Measurements from ENCODE around the gene NCBP2L. TPM values are rescaled to one million over a fixed set of nuclear protein-coding genes. Genes with fewer than 3 reads are reported as not detected.

NCBP2L gene
- total RNA-seq, 2 donors from 2014 or later = not detected

DNA sequence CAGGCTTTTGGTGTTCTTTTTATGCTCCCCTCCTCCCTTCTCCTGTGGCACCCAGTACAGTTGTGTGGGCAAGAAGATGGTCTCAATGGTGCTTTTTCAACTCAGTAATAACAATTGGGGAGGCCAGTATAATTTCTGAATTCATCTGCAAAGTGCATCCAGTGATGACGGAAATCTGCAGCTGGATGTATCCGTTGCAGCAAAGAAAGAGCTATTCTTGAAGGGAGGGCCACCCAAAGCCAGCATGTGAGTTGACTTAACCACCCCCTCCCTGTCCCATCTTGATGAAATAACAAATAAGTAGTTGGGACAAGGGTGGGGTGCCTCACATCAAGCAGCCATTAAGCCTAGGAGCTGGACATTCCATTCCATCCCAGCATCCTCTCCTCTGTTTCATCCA lies 32.7 kb upstream of the NCBP2L start:
- Histone ChIP-seq H3K27me3 (no peaks in the 10 kb centered on the region), H3K4me1 (peaks cover 4% of the 10 kb centered on the region), H3K9ac (ENCODE audit: low read depth in 2 of 2, low read length in 2 of 2) (no peak overlapping the region), H3K36me3 (no peaks in the 10 kb centered on the region), H3K4me3 (no peak overlapping the region), H3K9me3 (no peaks in the 10 kb centered on the region), H3K27ac (no peak overlapping the region)
- DNase-seq = no peak
- intact Hi-C loops (cut with DNase I) = no loop called here
- TF ChIP-seq, protein P1, sequence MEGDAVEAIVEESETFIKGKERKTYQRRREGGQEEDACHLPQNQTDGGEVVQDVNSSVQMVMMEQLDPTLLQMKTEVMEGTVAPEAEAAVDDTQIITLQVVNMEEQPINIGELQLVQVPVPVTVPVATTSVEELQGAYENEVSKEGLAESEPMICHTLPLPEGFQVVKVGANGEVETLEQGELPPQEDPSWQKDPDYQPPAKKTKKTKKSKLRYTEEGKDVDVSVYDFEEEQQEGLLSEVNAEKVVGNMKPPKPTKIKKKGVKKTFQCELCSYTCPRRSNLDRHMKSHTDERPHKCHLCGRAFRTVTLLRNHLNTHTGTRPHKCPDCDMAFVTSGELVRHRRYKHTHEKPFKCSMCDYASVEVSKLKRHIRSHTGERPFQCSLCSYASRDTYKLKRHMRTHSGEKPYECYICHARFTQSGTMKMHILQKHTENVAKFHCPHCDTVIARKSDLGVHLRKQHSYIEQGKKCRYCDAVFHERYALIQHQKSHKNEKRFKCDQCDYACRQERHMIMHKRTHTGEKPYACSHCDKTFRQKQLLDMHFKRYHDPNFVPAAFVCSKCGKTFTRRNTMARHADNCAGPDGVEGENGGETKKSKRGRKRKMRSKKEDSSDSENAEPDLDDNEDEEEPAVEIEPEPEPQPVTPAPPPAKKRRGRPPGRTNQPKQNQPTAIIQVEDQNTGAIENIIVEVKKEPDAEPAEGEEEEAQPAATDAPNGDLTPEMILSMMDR (IDR thresholded peaks at IDR 0.05) = no peak

DNA sequence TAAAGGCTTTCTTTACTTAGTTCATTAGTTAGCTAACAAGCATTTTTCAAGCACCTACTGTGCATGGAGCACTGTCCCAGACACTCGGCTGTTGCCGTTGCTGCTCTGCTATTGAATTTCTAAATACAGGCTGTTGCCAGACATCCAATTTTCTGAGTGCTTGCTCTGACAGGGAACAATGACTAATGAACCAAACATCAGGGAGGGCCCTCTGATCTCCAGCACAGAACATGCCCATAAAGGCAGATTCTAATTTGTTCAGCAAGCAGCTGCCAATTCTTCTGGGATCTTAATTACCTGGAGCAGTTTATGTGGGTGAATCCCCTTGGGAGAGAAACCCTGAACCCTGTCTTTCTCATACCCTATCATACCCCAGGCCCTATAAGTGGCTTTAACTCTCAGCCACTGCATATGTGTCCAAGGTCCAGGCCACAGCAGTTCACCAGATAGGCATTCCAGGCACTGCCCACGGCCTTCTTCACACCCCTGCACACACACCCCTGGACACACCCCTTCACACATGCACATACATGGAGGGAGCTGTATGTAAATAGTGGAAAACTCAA lies 29.9 kb upstream of the NCBP2L start:
- no peak overlapping the region for H3K4me3 ChIP-seq
- no peaks in the 10 kb centered on the region for H3K27me3 ChIP-seq
- no peak overlapping the region for H3K27ac ChIP-seq
- H3K9ac ChIP-seq (ENCODE audit: low read depth in 2 of 2, low read length in 2 of 2) = no peak overlapping the region
- no peak for DNase-seq
- no peaks in the 10 kb centered on the region for H3K4me1 ChIP-seq
- no peaks in the 10 kb centered on the region for H3K9me3 ChIP-seq
- intact Hi-C loops (cut with DNase I) = no loop called here
- H3K36me3 ChIP-seq = no peaks in the 10 kb centered on the region
- TF ChIP-seq, protein P1 (IDR thresholded peaks at IDR 0.05) = no peak

DNA sequence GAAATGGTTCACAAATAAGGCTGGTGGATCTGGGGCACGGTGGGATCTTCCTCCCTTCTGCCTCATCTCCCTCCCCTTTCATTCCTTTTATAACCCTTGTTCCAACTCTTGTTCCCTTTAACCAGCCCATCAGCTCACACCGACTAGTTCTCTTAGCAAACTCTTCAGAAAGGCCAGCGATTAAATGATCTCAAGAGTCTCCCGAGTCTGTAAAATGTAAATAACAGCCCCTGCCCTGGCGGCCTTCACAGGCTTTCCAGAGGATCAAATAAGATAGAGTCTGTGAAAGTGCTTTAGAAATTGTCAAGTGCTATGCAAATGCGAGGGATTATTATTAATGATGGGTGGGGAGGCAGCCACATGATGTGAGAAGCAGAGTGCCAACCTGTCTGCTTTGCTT lies 29.0 kb upstream of the NCBP2L start:
- Histone ChIP-seq H3K9ac (ENCODE audit: low read depth in 2 of 2, low read length in 2 of 2) (no peak overlapping the region), H3K4me1 (no peaks in the 10 kb centered on the region), H3K9me3 (no peaks in the 10 kb centered on the region), H3K27me3 (no peaks in the 10 kb centered on the region), H3K4me3 (no peak overlapping the region), H3K27ac (no peak overlapping the region), H3K36me3 (no peaks in the 10 kb centered on the region)
- TF ChIP-seq, protein P1 (IDR thresholded peaks at IDR 0.05) = no peak
- DNase-seq = no peak
- intact Hi-C loops (cut with DNase I) = no loop called here

DNA sequence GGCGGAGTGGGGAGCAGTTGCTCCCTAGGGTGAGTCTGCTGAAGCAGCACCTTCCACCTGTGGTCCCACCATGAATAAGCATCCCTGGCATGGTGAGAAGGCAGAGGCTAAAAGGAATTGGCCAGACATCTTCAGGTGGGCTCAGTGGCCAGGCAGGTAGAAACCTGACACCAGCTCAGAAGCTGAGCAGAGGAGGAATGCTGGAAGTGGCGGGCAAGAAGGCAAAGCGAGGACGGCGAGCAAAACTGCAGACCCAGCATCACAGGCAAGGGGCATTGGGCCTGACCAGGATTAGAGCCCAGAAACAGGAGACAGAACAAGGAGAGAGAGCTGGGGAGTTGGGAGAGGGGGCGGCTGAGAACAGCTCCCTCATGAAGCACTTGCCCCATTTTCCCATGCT lies 27.3 kb upstream of the NCBP2L start:
- no peak overlapping the region for H3K4me3 ChIP-seq
- H3K9me3 ChIP-seq = no peaks in the 10 kb centered on the region
- H3K27ac ChIP-seq = no peak overlapping the region
- DNase-seq = no peak
- H3K9ac ChIP-seq (ENCODE audit: low read depth in 2 of 2, low read length in 2 of 2) = no peak overlapping the region
- no peaks in the 10 kb centered on the region for H3K27me3 ChIP-seq
- intact Hi-C loops (cut with DNase I) = no loop called here
- no peaks in the 10 kb centered on the region for H3K4me1 ChIP-seq
- H3K36me3 ChIP-seq = no peaks in the 10 kb centered on the region
- TF ChIP-seq, protein P1 (IDR thresholded peaks at IDR 0.05) = no peak

DNA sequence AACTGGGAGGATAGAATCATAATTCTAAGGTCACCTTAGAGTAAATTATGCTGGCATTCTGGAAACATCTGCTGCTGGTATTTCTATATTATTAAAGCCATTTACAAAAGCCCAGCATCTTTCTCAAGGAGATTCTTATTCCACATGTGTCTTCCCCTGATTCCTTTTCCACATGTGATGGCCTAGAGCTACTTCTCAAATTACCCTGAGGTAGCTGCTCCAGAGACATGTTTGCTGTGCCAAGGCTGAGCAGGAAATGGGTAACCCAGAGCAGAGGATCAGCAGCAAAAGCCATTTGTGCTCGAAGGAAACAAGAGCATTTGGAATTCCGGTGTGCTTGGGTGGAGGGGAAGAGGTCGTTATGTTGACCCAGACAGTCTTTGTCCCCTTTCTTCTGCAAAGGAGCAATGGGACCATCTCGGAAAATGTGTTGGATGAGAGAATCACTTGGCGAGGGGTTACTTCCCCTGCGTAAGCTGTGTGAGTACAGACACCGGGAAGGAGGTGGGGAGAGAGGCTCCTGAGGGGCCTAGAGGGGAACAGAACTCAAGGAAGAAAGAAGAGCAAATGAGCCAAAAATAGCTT lies 26.6 kb upstream of the NCBP2L start:
- H3K27me3 ChIP-seq = no peaks in the 10 kb centered on the region
- H3K4me1 ChIP-seq = no peaks in the 10 kb centered on the region
- intact Hi-C loops (cut with DNase I) = no loop called here
- H3K27ac ChIP-seq = no peak overlapping the region
- H3K36me3 ChIP-seq = no peaks in the 10 kb centered on the region
- H3K9me3 ChIP-seq = no peaks in the 10 kb centered on the region
- no peak overlapping the region for H3K4me3 ChIP-seq
- DNase-seq = no peak
- TF ChIP-seq, protein P1 (IDR thresholded peaks at IDR 0.05) = no peak
- H3K9ac ChIP-seq (ENCODE audit: low read depth in 2 of 2, low read length in 2 of 2) = no peak overlapping the region

All from colonic mucosa (tissue), 4 donors.